HUDEP-2 (cell line): ENCODE measurements around the gene OXER1.

Experiments used
- DNase-seq, 76 experiments: peaks; one replicate each; lab custom pipeline; 2025; ENCODE audit not compliant: unreplicated experiment in 76 of 76; lab: John Stamatoyannopoulos, UW

OXER1 gene

GRCh38 chr2:42713920-42714319 lies 50.0 kb downstream of the OXER1 start:
- no peak for DNase-seq

- DNase-seq: no peak
Measured at GRCh38 chr2:42712934-42713333, 51.0 kb downstream of the OXER1 start.
